Prostate gland (tissue), 2 donors: ENCODE results near the gene CAMTA2.

Experiments used
- CTCF ChIP-seq, 4 experiments: fragments of 200-600 bp in 2 of 4; fragments of 450-650 bp in 2 of 4; sonication (generic) in 2 of 4; IDR thresholded peaks; 1 replicate in 3 of 4; 2 replicates in 1 of 4; pipeline ENCODE4 v1.5.1; 2016 to 2019; ENCODE audit warnings: antibody characterized with exemption in 4 of 4, mild to moderate bottlenecking in 2 of 4, moderate library complexity in 2 of 4
- POLR2A ChIP-seq: fragments of 450-650 bp; IDR thresholded peaks from one replicate; pipeline ENCODE4 v1.6.1; 2016; ENCODE audit warnings: antibody characterized with exemption, mild to moderate bottlenecking

- no peak for TF ChIP-seq POLR2A
- TF ChIP-seq CTCF (IDR thresholded peaks at IDR 0.05): no peak
Measured at GRCh38 chr17:4965311-4965986, 22.0 kb downstream of the CAMTA2 start.
